K562 (cell line): ENCODE measurements around the gene SDHC. TPM values are rescaled to one million over a fixed set of nuclear protein-coding genes. Genes with fewer than 3 reads are reported as not detected.

Experiments used
- CHD2 ChIP-seq: IDR thresholded peaks from 2 replicates; pipeline ENCODE4 v1.6.1; 2011; ENCODE audit warnings: low read depth, low read length
- GABPA ChIP-seq: fragments of 200-800 bp; sonication (Bioruptor generic); conservative IDR thresholded peaks from 2 replicates; pipeline ENCODE4 v1.6.1; 2016; ENCODE audit warnings: low read depth, missing genetic modification characterization, missing compliant biosample characterization
- GTF2F1 ChIP-seq: IDR thresholded peaks from 2 replicates; pipeline ENCODE4 v1.6.1; 2011; ENCODE audit warnings: low read depth, low read length, improper control_type of control experiment
- HCFC1 ChIP-seq: IDR thresholded peaks from 2 replicates; pipeline ENCODE4 v1.6.1; 2012; ENCODE audit warnings: low read depth, low read length, improper control_type of control experiment
- HDAC8 ChIP-seq: fragments of 450-650 bp; IDR thresholded peaks from 2 replicates; pipeline ENCODE4 v1.6.1; 2016; ENCODE audit warnings: mild to moderate bottlenecking, missing genetic modification characterization, moderate library complexity, missing compliant biosample characterization
- NFIX ChIP-seq: fragments of 250-450 bp; sonication (Bioruptor Pico); IDR thresholded peaks from 2 replicates; pipeline ENCODE4 v1.4.0; 2020; ENCODE audit warnings: low read depth, mild to moderate bottlenecking, moderate library complexity
- PHB2 ChIP-seq: fragments of 450-650 bp; IDR thresholded peaks from 2 replicates; pipeline ENCODE4 v1.6.1; 2017; ENCODE audit warnings: low read depth
- POLR2H ChIP-seq: IDR thresholded peaks from 2 replicates; pipeline ENCODE4 v1.6.1; 2016; ENCODE audit warnings: missing genetic modification characterization, low read depth, mild to moderate bottlenecking, control low read depth, missing compliant biosample characterization, moderate library complexity
- RBM15 ChIP-seq: fragments of 200-400 bp; formaldehyde crosslinking; IDR thresholded peaks from 2 replicates; pipeline ENCODE4 v1.6.1; 2018; ENCODE audit warnings: mild to moderate bottlenecking, low read length, moderate library complexity; ENCODE audit not compliant: insufficient read depth
- SNAPC5 ChIP-seq: fragments of 250-450 bp; sonication (Bioruptor Pico); IDR thresholded peaks from 2 replicates; pipeline ENCODE4 v1.8.0; 2021; ENCODE audit warnings: moderate library complexity, mild to moderate bottlenecking, inconsistent platforms
- SP2 ChIP-seq: IDR thresholded peaks from 2 replicates; pipeline ENCODE4 v1.6.1; 2011; ENCODE audit warnings: mild to moderate bottlenecking, low read depth, low read length, moderate library complexity; ENCODE audit not compliant: poor library complexity, severe bottlenecking; ENCODE audit errors: extremely low read depth
- TBL1XR1 ChIP-seq, 2 experiments: IDR thresholded peaks; 2 replicates each; pipeline ENCODE4 v1.6.1; 2012; ENCODE audit warnings: improper control_type of control experiment in 2 of 2, low read length in 2 of 2, mild to moderate bottlenecking in 1 of 2
- ZC3H8 ChIP-seq: fragments of 450-650 bp; IDR thresholded peaks from 2 replicates; pipeline ENCODE4 v1.6.1; 2017
- ZNF23 ChIP-seq: fragments of 250-450 bp; sonication (Bioruptor Pico); IDR thresholded peaks from 2 replicates; pipeline ENCODE4 v1.4.0; 2020; ENCODE audit warnings: mild to moderate bottlenecking
- ZNF57 ChIP-seq: fragments of 450-650 bp; formaldehyde crosslinking; IDR thresholded peaks from 2 replicates; pipeline ENCODE4 v1.4.0; 2020; ENCODE audit warnings: mild to moderate bottlenecking, moderate library complexity
- ZNF586 ChIP-seq: fragments of 450-650 bp; formaldehyde crosslinking; conservative IDR thresholded peaks from 2 replicates; pipeline ENCODE4 v1.4.0; 2020; ENCODE audit warnings: mild to moderate bottlenecking, moderate library complexity
- ZNF589 ChIP-seq: fragments of 200-800 bp; sonication (Bioruptor generic); IDR thresholded peaks from 2 replicates; pipeline ENCODE4 v1.6.1; 2016; ENCODE audit warnings: low read depth, missing genetic modification characterization, missing compliant biosample characterization
- ZNF707 ChIP-seq: fragments of 250-450 bp; sonication (Bioruptor Pico); conservative IDR thresholded peaks from 2 replicates; pipeline ENCODE4 v1.8.0; 2022; ENCODE audit warnings: inconsistent platforms, mild to moderate bottlenecking, moderate library complexity
- polyA plus RNA-seq, 8 experiments: library from polyadenylated mRNA; depleted of rRNA in 4 of 8; stranded (reverse) in 5 of 8; unstranded in 3 of 8; fragments of >200 nt; fragmentation: Nextera tagmentation in 2 of 8; fragmentation: Illumina TruSeq in 1 of 8; extraction: Ambion mirVana in 2 of 8; extraction: Trizol in 1 of 8; gene quantifications; 2 replicates each; pipeline versions ENCODE4 v1.2.1 to v1.2.3, GENCODE V29; 2011 to 2014; ENCODE audit warnings: inconsistent platforms in 1 of 8, missing spikeins in 1 of 8
- total RNA-seq, 7 experiments: library from RNA; depleted of rRNA in 6 of 7; stranded (reverse); fragments of >200 nt in 6 of 7; fragmentation: Illumina TruSeq in 2 of 7; extraction: Trizol in 2 of 7; gene quantifications; 2 replicates each; pipeline versions ENCODE4 v1.2.1 to v1.2.3, GENCODE V29; 2011 to 2021; ENCODE audit warnings: low replicate concordance in 1 of 7
- TF ChIP-seq, protein P1 (sequence below): sonication (generic); formaldehyde crosslinking; IDR thresholded peaks from 2 replicates; pipeline ENCODE4 v1.9.0; 2022; ENCODE audit warnings: mild to moderate bottlenecking, missing genetic modification reagents
- TF ChIP-seq, protein P2 (sequence below): fragments of 200-800 bp; sonication (Bioruptor generic); IDR thresholded peaks from 2 replicates; pipeline ENCODE4 v1.6.1; 2017; ENCODE audit warnings: missing genetic modification characterization, missing compliant biosample characterization
- TF ChIP-seq, protein P3 (sequence below): fragments of 250-450 bp; sonication (Bioruptor Pico); IDR thresholded peaks from 2 replicates; pipeline ENCODE4 v1.8.0; 2022; ENCODE audit warnings: inconsistent platforms
- TF ChIP-seq, protein P4 (sequence below): fragments of 250-450 bp; sonication (Bioruptor Pico); IDR thresholded peaks from 2 replicates; pipeline ENCODE4 v1.8.0; 2022; ENCODE audit warnings: inconsistent platforms, mild to moderate bottlenecking, moderate library complexity, borderline replicate concordance

SDHC gene
- total and polyA plus RNA-seq, 9 of the 15 experiments (the other 6 are each of a cell fraction or from before 2014, with no cell fraction given), result 7.7 to 309 (median 174) TPM

- TF ChIP-seq GABPA (tag), result peak; percentile 96
- peak; percentile 100 for TF ChIP-seq POLR2H (tag)
- no peak for TF ChIP-seq ZNF589 (CRISPR knock-in tag)
- 0 out of 2 replicates have a peak, but pooled peaks have one; percentile 43 for TF ChIP-seq CHD2
- no peak for TF ChIP-seq ZNF23 (CRISPR knock-in tag)
- TF ChIP-seq, protein P1, sequence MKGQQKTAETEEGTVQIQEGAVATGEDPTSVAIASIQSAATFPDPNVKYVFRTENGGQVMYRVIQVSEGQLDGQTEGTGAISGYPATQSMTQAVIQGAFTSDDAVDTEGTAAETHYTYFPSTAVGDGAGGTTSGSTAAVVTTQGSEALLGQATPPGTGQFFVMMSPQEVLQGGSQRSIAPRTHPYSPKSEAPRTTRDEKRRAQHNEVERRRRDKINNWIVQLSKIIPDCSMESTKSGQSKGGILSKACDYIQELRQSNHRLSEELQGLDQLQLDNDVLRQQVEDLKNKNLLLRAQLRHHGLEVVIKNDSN (CRISPR knock-in tag), result no peak
- TF ChIP-seq, protein P2, sequence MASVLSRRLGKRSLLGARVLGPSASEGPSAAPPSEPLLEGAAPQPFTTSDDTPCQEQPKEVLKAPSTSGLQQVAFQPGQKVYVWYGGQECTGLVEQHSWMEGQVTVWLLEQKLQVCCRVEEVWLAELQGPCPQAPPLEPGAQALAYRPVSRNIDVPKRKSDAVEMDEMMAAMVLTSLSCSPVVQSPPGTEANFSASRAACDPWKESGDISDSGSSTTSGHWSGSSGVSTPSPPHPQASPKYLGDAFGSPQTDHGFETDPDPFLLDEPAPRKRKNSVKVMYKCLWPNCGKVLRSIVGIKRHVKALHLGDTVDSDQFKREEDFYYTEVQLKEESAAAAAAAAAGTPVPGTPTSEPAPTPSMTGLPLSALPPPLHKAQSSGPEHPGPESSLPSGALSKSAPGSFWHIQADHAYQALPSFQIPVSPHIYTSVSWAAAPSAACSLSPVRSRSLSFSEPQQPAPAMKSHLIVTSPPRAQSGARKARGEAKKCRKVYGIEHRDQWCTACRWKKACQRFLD (CRISPR knock-in tag), result 0 out of 2 replicates have a peak, but pooled peaks have one; percentile 56
- TF ChIP-seq ZC3H8, result no peak
- TF ChIP-seq NFIX, result no peak
- no peak for TF ChIP-seq SP2
- TF ChIP-seq, protein P3, sequence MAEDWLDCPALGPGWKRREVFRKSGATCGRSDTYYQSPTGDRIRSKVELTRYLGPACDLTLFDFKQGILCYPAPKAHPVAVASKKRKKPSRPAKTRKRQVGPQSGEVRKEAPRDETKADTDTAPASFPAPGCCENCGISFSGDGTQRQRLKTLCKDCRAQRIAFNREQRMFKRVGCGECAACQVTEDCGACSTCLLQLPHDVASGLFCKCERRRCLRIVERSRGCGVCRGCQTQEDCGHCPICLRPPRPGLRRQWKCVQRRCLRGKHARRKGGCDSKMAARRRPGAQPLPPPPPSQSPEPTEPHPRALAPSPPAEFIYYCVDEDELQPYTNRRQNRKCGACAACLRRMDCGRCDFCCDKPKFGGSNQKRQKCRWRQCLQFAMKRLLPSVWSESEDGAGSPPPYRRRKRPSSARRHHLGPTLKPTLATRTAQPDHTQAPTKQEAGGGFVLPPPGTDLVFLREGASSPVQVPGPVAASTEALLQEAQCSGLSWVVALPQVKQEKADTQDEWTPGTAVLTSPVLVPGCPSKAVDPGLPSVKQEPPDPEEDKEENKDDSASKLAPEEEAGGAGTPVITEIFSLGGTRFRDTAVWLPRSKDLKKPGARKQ (CRISPR knock-in tag), result no peak
- peak in 1 of 2 experiments; percentile 87; a peak in 2 of 4 replicates for TF ChIP-seq TBL1XR1 (IDR thresholded peaks at IDR 0.05; ENCODE audit: low read length in 2 of 2)
- peak; percentile 13; the same call in 1 of the 2 replicates for TF ChIP-seq ZNF707 (CRISPR knock-in tag)
- no peak for TF ChIP-seq SNAPC5 (CRISPR knock-in tag)
- no peak for TF ChIP-seq ZNF57 (CRISPR knock-in tag)
- TF ChIP-seq, protein P4, sequence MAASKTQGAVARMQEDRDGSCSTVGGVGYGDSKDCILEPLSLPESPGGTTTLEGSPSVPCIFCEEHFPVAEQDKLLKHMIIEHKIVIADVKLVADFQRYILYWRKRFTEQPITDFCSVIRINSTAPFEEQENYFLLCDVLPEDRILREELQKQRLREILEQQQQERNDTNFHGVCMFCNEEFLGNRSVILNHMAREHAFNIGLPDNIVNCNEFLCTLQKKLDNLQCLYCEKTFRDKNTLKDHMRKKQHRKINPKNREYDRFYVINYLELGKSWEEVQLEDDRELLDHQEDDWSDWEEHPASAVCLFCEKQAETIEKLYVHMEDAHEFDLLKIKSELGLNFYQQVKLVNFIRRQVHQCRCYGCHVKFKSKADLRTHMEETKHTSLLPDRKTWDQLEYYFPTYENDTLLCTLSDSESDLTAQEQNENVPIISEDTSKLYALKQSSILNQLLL (CRISPR knock-in tag), result no peak
- 0 out of 2 replicates have a peak, but pooled peaks have one; percentile 30 for TF ChIP-seq ZNF586 (CRISPR knock-in tag)
- no peak for TF ChIP-seq RBM15
- TF ChIP-seq HCFC1, result 0 out of 2 replicates have a peak, but pooled peaks have one; percentile 52
- peak; percentile 41; the same call in 1 of the 2 replicates for TF ChIP-seq PHB2
- TF ChIP-seq GTF2F1, result no peak
- no peak for TF ChIP-seq HDAC8 (tag)
Observed at GRCh38 chr1:161399257-161399998, 85.2 kb downstream of the SDHC start (continued).
